K562 (cell line): ENCODE data around the gene RCOR1. TPM values are rescaled to one million over a fixed set of nuclear protein-coding genes. Genes with fewer than 3 reads are reported as not detected.

ENCODE experiments used
- ATAC-seq: fragments of 200-7000 bp; cut with Tn5 transposase; 3 replicates; pipeline ENCODE4 v1.9.1; 2020; ENCODE audit warnings: moderate library complexity
- BruUV-seq: library from RNA; stranded (reverse); fragments of 400-500 nt; replicated peaks from 2 replicates; lab custom pipeline; 2021; lab: Mats Ljungman, UMichigan
- CTCF ChIA-PET: fragments of 300-600 bp; formaldehyde crosslinking; extraction: SDS; loops from one replicate; lab custom pipeline; 2021; ENCODE audit warnings: low intra/inter-chr PET ratio; lab: Yijun Ruan, JAX
- POLR2A ChIA-PET: fragments of 300-600, 350-650 bp; sonication (Branson Sonifier 250); formaldehyde crosslinking; extraction: SDS; loops from one replicate; lab custom pipeline; 2021; ENCODE audit warnings: antibody characterized with exemption, inconsistent platforms; lab: Yijun Ruan, JAX
- DNase-seq, 4 experiments: peaks; one replicate each; pipeline versions ENCODE4 v3.0.0 to v3.0.0-alpha.2; 2011 to 2018; ENCODE audit warnings: low spot score in 3 of 4, mixed read lengths in 3 of 4; ENCODE audit errors: extremely low read depth in 1 of 4
- FAIRE-seq: peaks from 2 replicates; lab custom pipeline; 2011; peaks lifted over from hg19 to GRCh38; lab: Jason Lieb, UNC
- H2AFZ ChIP-seq: 2 replicates; pipeline ENCODE4 v1.6.0; 2011; ENCODE audit warnings: low read depth, low read length, control low read depth, inconsistent platforms
- H3K27ac ChIP-seq: fragments of 200-600 bp; 3 replicates; pipeline ENCODE4 v1.8.0; 2011; ENCODE audit warnings: low read depth, mild to moderate bottlenecking, control low read depth, inconsistent platforms, low read length, moderate library complexity, mixed read lengths; ENCODE audit errors: extremely low read depth
- H3K27me3 ChIP-seq, 2 experiments: fragments of 300-600 bp in 1 of 2; 2 replicates in 1 of 2; 3 replicates in 1 of 2; pipeline versions ENCODE4 v1.6.0 to v1.8.0; 2011; ENCODE audit warnings: inconsistent platforms in 2 of 2, low read length in 2 of 2, mild to moderate bottlenecking in 1 of 2, mixed read lengths in 1 of 2, moderate library complexity in 1 of 2; ENCODE audit not compliant: control insufficient read depth in 2 of 2, insufficient read depth in 2 of 2
- H3K36me3 ChIP-seq: fragments of 300-600 bp; 3 replicates; pipeline ENCODE4 v1.8.0; 2011; ENCODE audit warnings: mild to moderate bottlenecking, low read length, inconsistent platforms; ENCODE audit not compliant: control insufficient read depth, insufficient read depth
- H3K4me1 ChIP-seq, 2 experiments: fragments of 200-600 bp in 1 of 2; replicated peaks in 1 of 2; 2 replicates in 1 of 2; 3 replicates in 1 of 2; pipeline versions ENCODE4 v1.5.1 to v1.8.0; 2011; ENCODE audit warnings: inconsistent platforms in 2 of 2, low read length in 2 of 2, mild to moderate bottlenecking in 1 of 2, mixed read lengths in 1 of 2, moderate library complexity in 1 of 2; ENCODE audit not compliant: control insufficient read depth in 2 of 2, insufficient read depth in 2 of 2
- H3K4me2 ChIP-seq: 2 replicates; pipeline ENCODE4 v1.6.1; 2011; ENCODE audit warnings: low read length, control low read depth, inconsistent platforms, mixed read lengths; ENCODE audit not compliant: insufficient read depth
- H3K4me3 ChIP-seq: fragments of 200-600 bp; sonication (generic), shearing (Covaris generic); 2 replicates; pipeline ENCODE4 v1.5.1; 2016; ENCODE audit warnings: control low read depth, inconsistent platforms
- H3K79me2 ChIP-seq: fragments of 200-600 bp; 3 replicates; pipeline ENCODE4 v1.8.0; 2011; ENCODE audit warnings: low read length, inconsistent platforms; ENCODE audit not compliant: control insufficient read depth, insufficient read depth
- H3K9ac ChIP-seq, 2 experiments: 2 replicates each; pipeline versions ENCODE4 v1.6.0 to v1.6.1; 2011; ENCODE audit warnings: low read depth in 2 of 2, low read length in 2 of 2, control low read depth in 1 of 2, inconsistent platforms in 1 of 2, mild to moderate bottlenecking in 1 of 2, mixed read lengths in 1 of 2; ENCODE audit not compliant: insufficient read depth in 1 of 2
- H3K9me1 ChIP-seq: one replicate; pipeline ENCODE4 v1.6.0; 2011; ENCODE audit warnings: inconsistent platforms, mild to moderate bottlenecking, low read length, moderate library complexity; ENCODE audit not compliant: control insufficient read depth, insufficient read depth
- H3K9me3 ChIP-seq: replicated peaks from 2 replicates; pipeline ENCODE4 v1.5.1; 2011; ENCODE audit warnings: low read depth, low read length, inconsistent platforms; ENCODE audit not compliant: control insufficient read depth, insufficient read depth
- H4K20me1 ChIP-seq: replicated peaks from 2 replicates; pipeline ENCODE4 v1.6.1; 2011; ENCODE audit warnings: low read length, inconsistent platforms, mixed read lengths; ENCODE audit not compliant: control insufficient read depth, insufficient read depth
- ARID1B ChIP-seq: fragments of 450-650 bp; IDR thresholded peaks from 2 replicates; pipeline ENCODE4 v1.6.1; 2016; ENCODE audit warnings: antibody characterized with exemption, mild to moderate bottlenecking, inconsistent platforms
- BCL6 ChIP-seq: fragments of 250-450 bp; sonication (Bioruptor Pico); IDR thresholded peaks from 2 replicates; pipeline ENCODE4 v1.4.0; 2020
- BRF2 ChIP-seq: IDR thresholded peaks from 3 replicates; pipeline ENCODE4 v1.6.1; 2011; ENCODE audit warnings: borderline replicate concordance, mild to moderate bottlenecking; ENCODE audit not compliant: insufficient read length, insufficient read depth
- E2F6 ChIP-seq, 2 experiments: IDR thresholded peaks; 2 replicates each; pipeline ENCODE4 v1.6.1; 2011; ENCODE audit warnings: borderline replicate concordance in 1 of 2, control low read depth in 1 of 2, low read depth in 1 of 2, low read length in 1 of 2, mild to moderate bottlenecking in 1 of 2, mixed read lengths in 1 of 2, moderate library complexity in 1 of 2; ENCODE audit not compliant: insufficient read depth in 1 of 2, insufficient read length in 1 of 2, poor library complexity in 1 of 2, severe bottlenecking in 1 of 2; ENCODE audit errors: extremely low read depth in 1 of 2
- EP400 ChIP-seq: fragments of 450-650 bp; IDR thresholded peaks from 2 replicates; pipeline ENCODE4 v1.6.1; 2017; ENCODE audit warnings: antibody characterized with exemption, mild to moderate bottlenecking, moderate library complexity
- FOS ChIP-seq: IDR thresholded peaks from 3 replicates; pipeline ENCODE4 v1.6.1; 2011; ENCODE audit not compliant: insufficient read length; ENCODE audit errors: extremely low read depth
- FOXK2 ChIP-seq, 2 experiments: fragments of 450-650 bp; IDR thresholded peaks in 1 of 2; conservative IDR thresholded peaks in 1 of 2; 2 replicates each; pipeline ENCODE4 v1.6.1; 2016; ENCODE audit warnings: low read depth in 2 of 2, mild to moderate bottlenecking in 1 of 2
- KDM1A ChIP-seq, 2 experiments: fragments of 450-650 bp; IDR thresholded peaks; 2 replicates each; pipeline ENCODE4 v1.6.1; 2016; ENCODE audit warnings: mild to moderate bottlenecking in 2 of 2
- MEIS2 ChIP-seq: fragments of 450-650 bp; IDR thresholded peaks from 2 replicates; pipeline ENCODE4 v1.6.1; 2014; ENCODE audit warnings: mild to moderate bottlenecking; ENCODE audit not compliant: partially characterized antibody
- NCOR1 ChIP-seq: fragments of 450-650 bp; IDR thresholded peaks from 2 replicates; pipeline ENCODE4 v1.6.1; 2016; ENCODE audit warnings: mild to moderate bottlenecking, moderate library complexity
- NONO ChIP-seq, 2 experiments: fragments of 200-400 bp in 1 of 2; fragments of 450-650 bp in 1 of 2; formaldehyde crosslinking in 1 of 2; IDR thresholded peaks; 2 replicates each; pipeline ENCODE4 v1.6.1; 2017; ENCODE audit warnings: low read depth in 2 of 2, mild to moderate bottlenecking in 2 of 2, moderate library complexity in 2 of 2, low read length in 1 of 2
- SMARCA4 ChIP-seq: fragments of 450-650 bp; IDR thresholded peaks from 2 replicates; pipeline ENCODE4 v1.6.1; 2016
- TGIF2 ChIP-seq: sonication (generic); formaldehyde crosslinking; IDR thresholded peaks from 2 replicates; pipeline ENCODE4 v1.8.1; 2022; ENCODE audit warnings: mild to moderate bottlenecking, missing genetic modification reagents, moderate library complexity
- TRIM24 ChIP-seq, 2 experiments: fragments of 450-650 bp; IDR thresholded peaks; 2 replicates each; pipeline ENCODE4 v1.6.1; 2016
- XRCC4 ChIP-seq: IDR thresholded peaks from one replicate; pipeline ENCODE4 v1.6.1; 2011; ENCODE audit not compliant: insufficient read depth, insufficient read length; ENCODE audit errors: extremely low read depth
- ZNF586 ChIP-seq: fragments of 450-650 bp; formaldehyde crosslinking; conservative IDR thresholded peaks from 2 replicates; pipeline ENCODE4 v1.4.0; 2020; ENCODE audit warnings: mild to moderate bottlenecking, moderate library complexity
- ZNF589 ChIP-seq: fragments of 200-800 bp; sonication (Bioruptor generic); IDR thresholded peaks from 2 replicates; pipeline ENCODE4 v1.6.1; 2016; ENCODE audit warnings: low read depth, missing genetic modification characterization, missing compliant biosample characterization
- WGBS: fragments of 100-300 bp; shearing (Covaris generic); methylation state at CpG from one replicate; pipeline ENCODE4 v1.1.6; 2016; ENCODE audit warnings: low coverage, mixed read lengths; ENCODE audit not compliant: insufficient coverage; ENCODE audit errors: missing lambda C conversion rate; 5-methylcytosine and 5-hydroxymethylcytosine counted together
- in situ Hi-C: fragments of 300-500 bp; cut with MboI; formaldehyde crosslinking; loops from 4 replicates; pipeline ENCODE4 v1.15.0; 2018; ENCODE audit warnings: inconsistent platforms, mixed read lengths
- intact Hi-C: fragments of 100-400 bp; cut with micrococcal nuclease; formaldehyde crosslinking; loops from 2 replicates; pipeline ENCODE4 v1.14.2; 2022
- polyA plus RNA-seq, 8 experiments: library from polyadenylated mRNA; depleted of rRNA in 4 of 8; stranded (reverse) in 5 of 8; unstranded in 3 of 8; fragments of >200 nt; fragmentation: Nextera tagmentation in 2 of 8; fragmentation: Illumina TruSeq in 1 of 8; extraction: Ambion mirVana in 2 of 8; extraction: Trizol in 1 of 8; gene quantifications; 2 replicates each; pipeline versions ENCODE4 v1.2.1 to v1.2.3, GENCODE V29; 2011 to 2014; ENCODE audit warnings: inconsistent platforms in 1 of 8, missing spikeins in 1 of 8
- total RNA-seq, 7 experiments: library from RNA; depleted of rRNA in 6 of 7; stranded (reverse); fragments of >200 nt in 6 of 7; fragmentation: Illumina TruSeq in 2 of 7; extraction: Trizol in 2 of 7; gene quantifications; 2 replicates each; pipeline versions ENCODE4 v1.2.1 to v1.2.3, GENCODE V29; 2011 to 2021; ENCODE audit warnings: low replicate concordance in 1 of 7
- TF ChIP-seq, protein P1 (sequence below): fragments of 450-650 bp; IDR thresholded peaks from 2 replicates; pipeline ENCODE4 v1.6.1; 2016
- TF ChIP-seq, protein P2 (sequence below), 2 experiments: fragments of 450-650 bp; IDR thresholded peaks; 2 replicates each; pipeline ENCODE4 v1.6.1; 2016

RCOR1 gene
- total and polyA plus RNA-seq, 9 of the 15 experiments (the other 6 are each of a cell fraction or from before 2014, with no cell fraction given): 8.5 to 47.9 (median 20.9) TPM

- peaks cover 31% of the 10 kb centered on the region; the same call in 2 of the 3 replicates for H3K36me3 ChIP-seq
- CTCF ChIA-PET: no interaction called here
- in situ Hi-C loops (no loop called here), intact Hi-C loops (no loop called here)
- 38% methylated on average over 8 of the region's 8 CpGs for WGBS
- H3K9me1 ChIP-seq: no peaks in the 10 kb centered on the region
- 0 out of 2 replicates have a peak, but pooled peaks cover 10% of the 10 kb centered on the region for H4K20me1 ChIP-seq
- H3K4me2 ChIP-seq: peak overlapping the region; percentile 8; the same call in 1 of the 2 replicates
- peaks cover 23 to 34% of the 10 kb centered on the region in 2 experiments for H3K4me1 ChIP-seq
- H3K27ac ChIP-seq: peak overlapping the region; percentile 71
- H3K79me2 ChIP-seq: peaks cover 97% of the 10 kb centered on the region
- H3K9ac ChIP-seq: peak overlapping the region in 1 of 2 experiments; percentile 66; a peak in 1 of 4 replicates
- BruUV-seq: no TSS peak
- H2AFZ ChIP-seq: no peak overlapping the region
- FAIRE-seq: peak; percentile 51
- H3K27me3 ChIP-seq: no peaks in the 10 kb centered on the region
- POLR2A ChIA-PET: interaction anchor here (0.7 to 2.0 kb wide), 5 partner anchors 10 to 60 kb away, joined by 3 to 6 read pairs (median 4); no protein-coding TSS in a partner anchor
- H3K9me3 ChIP-seq: no peaks in the 10 kb centered on the region
- peak; percentile 60 for ATAC-seq
- DNase-seq: peak in 3 of 4 experiments; percentile 21 to 51 (median 34)
- no peak overlapping the region for H3K4me3 ChIP-seq
- TF ChIP-seq, protein P1, sequence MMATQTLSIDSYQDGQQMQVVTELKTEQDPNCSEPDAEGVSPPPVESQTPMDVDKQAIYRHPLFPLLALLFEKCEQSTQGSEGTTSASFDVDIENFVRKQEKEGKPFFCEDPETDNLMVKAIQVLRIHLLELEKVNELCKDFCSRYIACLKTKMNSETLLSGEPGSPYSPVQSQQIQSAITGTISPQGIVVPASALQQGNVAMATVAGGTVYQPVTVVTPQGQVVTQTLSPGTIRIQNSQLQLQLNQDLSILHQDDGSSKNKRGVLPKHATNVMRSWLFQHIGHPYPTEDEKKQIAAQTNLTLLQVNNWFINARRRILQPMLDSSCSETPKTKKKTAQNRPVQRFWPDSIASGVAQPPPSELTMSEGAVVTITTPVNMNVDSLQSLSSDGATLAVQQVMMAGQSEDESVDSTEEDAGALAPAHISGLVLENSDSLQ: 0 out of 2 replicates have a peak, but pooled peaks have one; percentile 11
- TF ChIP-seq, protein P2, sequence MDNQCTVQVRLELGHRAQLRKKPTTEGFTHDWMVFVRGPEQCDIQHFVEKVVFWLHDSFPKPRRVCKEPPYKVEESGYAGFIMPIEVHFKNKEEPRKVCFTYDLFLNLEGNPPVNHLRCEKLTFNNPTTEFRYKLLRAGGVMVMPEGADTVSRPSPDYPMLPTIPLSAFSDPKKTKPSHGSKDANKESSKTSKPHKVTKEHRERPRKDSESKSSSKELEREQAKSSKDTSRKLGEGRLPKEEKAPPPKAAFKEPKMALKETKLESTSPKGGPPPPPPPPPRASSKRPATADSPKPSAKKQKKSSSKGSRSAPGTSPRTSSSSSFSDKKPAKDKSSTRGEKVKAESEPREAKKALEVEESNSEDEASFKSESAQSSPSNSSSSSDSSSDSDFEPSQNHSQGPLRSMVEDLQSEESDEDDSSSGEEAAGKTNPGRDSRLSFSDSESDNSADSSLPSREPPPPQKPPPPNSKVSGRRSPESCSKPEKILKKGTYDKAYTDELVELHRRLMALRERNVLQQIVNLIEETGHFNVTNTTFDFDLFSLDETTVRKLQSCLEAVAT (IDR thresholded peaks at IDR 0.05): no peak
- peak; percentile 83 for TF ChIP-seq ARID1B
- peak; percentile 56 for TF ChIP-seq NCOR1
- no peak for TF ChIP-seq XRCC4
- peak; percentile 55 for TF ChIP-seq SMARCA4
- no peak for TF ChIP-seq BCL6 (CRISPR knock-in tag)
- no peak for TF ChIP-seq FOS
- TF ChIP-seq E2F6 (IDR thresholded peaks at IDR 0.05; ENCODE audit: borderline replicate concordance in 1 of 2, extremely low read depth in 1 of 2, insufficient read depth in 1 of 2, insufficient read length in 1 of 2, low read depth in 1 of 2, low read length in 1 of 2, poor library complexity in 1 of 2, severe bottlenecking in 1 of 2): peak in 1 of 2 experiments; percentile 24
- peak; percentile 12 for TF ChIP-seq MEIS2
- TF ChIP-seq TRIM24 (IDR thresholded peaks at IDR 0.05): peak in 1 of 2 experiments; percentile 9; a peak in 2 of 4 replicates
- peak; percentile 81 for TF ChIP-seq EP400
- TF ChIP-seq FOXK2 (conservative IDR thresholded peaks at IDR 0.05 in 1 of 2, IDR thresholded peaks at IDR 0.05 in 1 of 2; ENCODE audit: low read depth in 2 of 2): peak; percentile 90 to 92
- no peak for TF ChIP-seq ZNF589 (CRISPR knock-in tag)
- 0 out of 4 replicates have a peak, but pooled peaks of 1 of the 2 experiments have one; percentile 11 for TF ChIP-seq KDM1A (IDR thresholded peaks at IDR 0.05)
- TF ChIP-seq NONO (IDR thresholded peaks at IDR 0.05; ENCODE audit: low read depth in 2 of 2, low read length in 1 of 2): no peak
- TF ChIP-seq ZNF586 (CRISPR knock-in tag): no peak
- TF ChIP-seq BRF2: no peak
- TF ChIP-seq TGIF2: no peak
Measured at GRCh38 chr14:102629011-102629444, 36.6 kb downstream of the RCOR1 start.
